ENCODE data around the gene ZDHHC7. TPM values are rescaled to one million over a fixed set of nuclear protein-coding genes. Genes with fewer than 3 reads are reported as not detected.
A peak's percentile ranks its signal among the peaks of the same experiment; 100 is the strongest.
"Not testable (repeated sequence)": the region's sequence is repeated elsewhere in the genome, so short reads cannot be mapped to it uniquely, and the experiment has no call there.

ZDHHC7 gene, protein sequence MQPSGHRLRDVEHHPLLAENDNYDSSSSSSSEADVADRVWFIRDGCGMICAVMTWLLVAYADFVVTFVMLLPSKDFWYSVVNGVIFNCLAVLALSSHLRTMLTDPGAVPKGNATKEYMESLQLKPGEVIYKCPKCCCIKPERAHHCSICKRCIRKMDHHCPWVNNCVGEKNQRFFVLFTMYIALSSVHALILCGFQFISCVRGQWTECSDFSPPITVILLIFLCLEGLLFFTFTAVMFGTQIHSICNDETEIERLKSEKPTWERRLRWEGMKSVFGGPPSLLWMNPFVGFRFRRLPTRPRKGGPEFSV
- 10 to 100 TPM; 30.5 to 33.7 TPM for total RNA-seq

- peak within 1 kb of the TSS; percentile 97 for H3K27ac Mint-ChIP-seq
- H3K4me1 Mint-ChIP-seq: peaks cover 17% of the 10 kb centered on the region
- H3K4me3 Mint-ChIP-seq: peak within 1 kb of the TSS; percentile 95
- no peaks in the 10 kb centered on the region for H3K9me3 Mint-ChIP-seq
- POLR2A ChIA-PET: interaction anchor here (0.6 to 4.2 kb wide), 11 partner anchors 9 to 1006 kb away, joined by 3 to 38 read pairs (median 4); partner anchors contain the start of gene KIAA0513
- ATAC-seq (ENCODE audit: low read depth) (peak; percentile 91), DNase-seq (peak; percentile 90)
- H3K36me3 Mint-ChIP-seq: peaks cover 6% of the 10 kb centered on the region
- no peaks in the 10 kb centered on the region for H3K27me3 Mint-ChIP-seq
Observed at GRCh38 chr16:85010931-85011845, at the start of gene ZDHHC7. ZDHHC7 (minus strand) TSS chr16:85011535; CDS start chr16:84990618, 20,917 bp downstream.

DNA sequence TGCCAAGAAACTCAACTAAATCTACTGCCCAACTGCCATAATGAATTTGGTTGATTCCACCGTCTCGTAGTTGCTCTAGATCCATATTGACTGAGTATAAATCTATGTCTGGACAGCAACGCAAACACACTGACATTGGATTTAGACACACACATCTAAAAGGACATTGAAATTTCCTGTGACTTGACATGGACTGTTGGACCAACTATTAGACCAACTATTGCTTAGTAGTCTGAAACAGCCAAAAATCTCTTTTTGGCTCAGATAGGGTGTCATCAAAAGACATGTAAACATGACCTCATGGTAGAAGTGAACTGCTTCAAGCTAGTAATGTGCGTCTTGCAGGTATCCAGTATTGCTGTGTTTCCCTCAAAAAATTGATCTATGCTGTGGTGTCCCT lies 47.6 kb upstream of the ZDHHC7 start:
- Mint-ChIP-seq H3K9me3 (no peaks in the 10 kb centered on the region), H3K4me1 (peaks cover 34% of the 10 kb centered on the region), H3K4me3 (no peak overlapping the region), H3K27ac (no peak overlapping the region), H3K36me3 (no peaks in the 10 kb centered on the region), H3K27me3 (no peaks in the 10 kb centered on the region)
- ATAC-seq (ENCODE audit: low read depth) (no peak), DNase-seq (no peak)
- POLR2A ChIA-PET: interaction anchor here (1.7 kb wide), 1 partner anchor 32 kb away, joined by 5 read pairs; the partner anchor contains the start of gene KIAA0513

- ATAC-seq (ENCODE audit: low read depth): no peak
- DNase-seq: no peak
- H3K9me3 Mint-ChIP-seq: no peaks in the 10 kb centered on the region
- POLR2A ChIA-PET: interaction anchor here (0.7 kb wide), 1 partner anchor 214 kb away, joined by 3 read pairs; no protein-coding TSS in a partner anchor
- H3K27ac Mint-ChIP-seq: peak overlapping the region; percentile 51
- no peaks in the 10 kb centered on the region for H3K36me3 Mint-ChIP-seq
- peaks cover 34% of the 10 kb centered on the region for H3K4me1 Mint-ChIP-seq
- H3K4me3 Mint-ChIP-seq: no peak overlapping the region
- H3K27me3 Mint-ChIP-seq: no peaks in the 10 kb centered on the region
Observed at GRCh38 chr16:85057948-85058347, 46.6 kb upstream of the ZDHHC7 start.

DNA sequence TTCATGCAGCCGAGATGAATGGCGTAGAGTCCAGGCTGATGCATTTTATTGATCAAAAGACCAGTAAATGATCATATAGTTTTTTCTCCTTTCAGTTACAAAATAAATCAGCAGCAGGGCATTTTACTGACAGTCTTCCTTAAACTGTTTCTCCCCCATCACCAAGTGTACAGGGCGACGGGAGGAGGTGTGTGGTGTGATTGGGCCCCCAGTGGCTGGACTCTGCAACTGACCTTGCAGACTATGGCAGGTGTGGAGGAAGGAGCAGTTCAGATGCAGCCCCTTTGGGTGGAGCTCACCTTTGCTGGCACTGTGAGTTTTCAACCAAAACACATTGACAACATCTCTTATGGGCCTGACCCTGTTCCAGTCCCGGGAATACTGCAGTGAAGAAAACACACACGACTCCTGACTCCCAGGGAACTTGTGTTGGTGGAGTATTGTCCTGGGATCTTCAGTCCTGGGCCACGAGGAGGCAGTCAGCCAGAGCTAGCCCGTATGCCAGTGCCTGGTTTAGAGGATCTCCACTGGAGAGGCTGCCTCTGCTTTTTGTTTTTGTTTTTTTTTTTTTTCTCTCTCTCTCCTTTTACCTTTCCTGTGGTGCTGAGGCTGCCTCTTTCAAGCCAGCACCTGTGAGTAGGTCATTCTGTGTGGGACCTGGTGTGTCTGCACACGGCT lies 46.0 kb upstream of the ZDHHC7 start:
- Mint-ChIP-seq H3K27ac (peak overlapping the region; percentile 98), H3K4me3 (peak overlapping the region; percentile 82), H3K4me1 (peaks cover 34% of the 10 kb centered on the region), H3K36me3 (no peaks in the 10 kb centered on the region), H3K9me3 (no peaks in the 10 kb centered on the region), H3K27me3 (no peaks in the 10 kb centered on the region)
- POLR2A ChIA-PET: interaction anchor here (0.7 to 2.7 kb wide), 2 partner anchors 30 to 214 kb away, joined by 3 to 34 read pairs; partner anchors contain the start of gene KIAA0513
- DNase-seq (no peak), ATAC-seq (ENCODE audit: low read depth) (no peak)

GRCh38 chr16:85056211-85056748 lies 44.9 kb upstream of the ZDHHC7 start:
- no peaks in the 10 kb centered on the region for H3K9me3 Mint-ChIP-seq

GRCh38 chr16:85055493-85056210 lies 44.3 kb upstream of the ZDHHC7 start:
- Mint-ChIP-seq H3K27ac (peak overlapping the region; percentile 98), H3K4me1 (peaks cover 31% of the 10 kb centered on the region), H3K4me3 (peak overlapping the region; percentile 82), H3K27me3 (no peaks in the 10 kb centered on the region), H3K36me3 (no peaks in the 10 kb centered on the region), H3K9me3 (no peaks in the 10 kb centered on the region)
- POLR2A ChIA-PET: interaction anchor here (0.6 to 2.7 kb wide), 8 partner anchors 8 to 57 kb away, joined by 3 to 34 read pairs (median 7); partner anchors contain the start of genes KIAA0513 and ZDHHC7
- ATAC-seq (ENCODE audit: low read depth): peak; percentile 97
- peak; percentile 69 for DNase-seq

More at GRCh38 chr16:85056211-85056748, 44.9 kb upstream of the ZDHHC7 start:
- DNase-seq: no peak
- POLR2A ChIA-PET: interaction anchor here (1.0 to 2.7 kb wide), 6 partner anchors 9 to 55 kb away, joined by 3 to 34 read pairs (median 12); partner anchors contain the start of genes KIAA0513 and ZDHHC7
- Mint-ChIP-seq H3K27ac (peak overlapping the region; percentile 98), H3K27me3 (no peaks in the 10 kb centered on the region), H3K4me3 (peak overlapping the region; percentile 82), H3K4me1 (peaks cover 32% of the 10 kb centered on the region), H3K36me3 (no peaks in the 10 kb centered on the region)
- no peak for ATAC-seq (ENCODE audit: low read depth)

DNA sequence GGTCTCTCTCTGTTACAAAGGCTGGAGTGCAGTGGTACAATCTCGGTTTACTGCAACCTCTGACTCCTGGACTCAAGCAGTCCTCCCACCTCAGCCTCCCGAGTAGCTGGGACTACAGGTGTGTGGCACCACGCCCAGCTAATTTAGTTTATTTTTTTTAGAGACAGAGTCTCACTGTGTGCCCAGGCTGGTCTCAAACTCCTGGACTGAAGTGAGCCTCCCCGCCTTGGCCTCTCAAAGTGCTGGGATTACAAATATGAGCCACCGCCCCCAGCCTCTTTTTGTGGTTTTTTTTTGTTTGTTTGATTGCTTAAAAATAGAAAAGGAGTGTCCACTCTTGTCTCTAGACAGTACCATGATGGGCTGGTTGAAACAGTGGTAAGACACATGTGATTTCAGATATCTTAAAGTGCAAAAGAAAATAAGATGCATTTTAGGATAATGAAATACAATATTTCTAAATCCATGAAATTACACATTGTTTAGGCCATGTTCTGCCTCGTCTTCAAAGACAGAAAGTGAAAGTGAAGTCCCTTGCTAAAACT lies 43.7 kb upstream of the ZDHHC7 start:
- no peaks in the 10 kb centered on the region for H3K27me3 Mint-ChIP-seq
- POLR2A ChIA-PET: interaction anchor here (1.5 to 2.7 kb wide), 5 partner anchors 8 to 43 kb away, joined by 3 to 34 read pairs (median 13); partner anchors contain the start of genes KIAA0513 and ZDHHC7
- H3K4me3 Mint-ChIP-seq: peak overlapping the region; percentile 82
- H3K27ac Mint-ChIP-seq: peak overlapping the region; percentile 98
- no peak for ATAC-seq (ENCODE audit: low read depth)
- no peak for DNase-seq
- no peaks in the 10 kb centered on the region for H3K9me3 Mint-ChIP-seq
- no peaks in the 10 kb centered on the region for H3K36me3 Mint-ChIP-seq
- H3K4me1 Mint-ChIP-seq: peaks cover 31% of the 10 kb centered on the region

DNA sequence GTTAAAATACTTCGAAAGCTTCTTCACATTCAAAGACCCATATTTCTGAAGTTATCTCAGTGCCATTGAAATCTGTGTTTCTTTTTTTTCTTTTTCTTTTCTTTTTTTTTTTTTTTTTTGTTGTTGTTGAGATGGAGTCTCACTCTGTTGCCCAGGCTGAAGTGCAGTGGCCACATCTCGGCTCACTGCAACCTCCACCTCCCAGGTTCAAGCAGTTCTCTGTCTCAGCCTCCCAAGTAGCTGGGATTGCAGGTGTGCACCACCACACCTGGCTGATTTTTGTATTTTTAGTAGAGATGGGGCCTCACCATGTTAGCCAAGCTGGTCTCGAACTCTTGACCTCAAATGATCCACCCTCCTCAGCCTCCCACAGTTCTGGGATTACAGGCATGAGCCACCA lies 43.0 kb upstream of the ZDHHC7 start:
- ATAC-seq (ENCODE audit: low read depth); H3K9me3 Mint-ChIP-seq; H3K27me3 Mint-ChIP-seq; H3K36me3 Mint-ChIP-seq; DNase-seq; H3K4me3 Mint-ChIP-seq: not testable (repeated sequence)
- POLR2A ChIA-PET: interaction anchor here (0.9 to 2.3 kb wide), 4 partner anchors 26 to 42 kb away, joined by 3 to 15 read pairs (median 4); partner anchors contain the start of genes KIAA0513 and ZDHHC7
- Mint-ChIP-seq H3K4me1 (peaks cover 31% of the 10 kb centered on the region), H3K27ac (peak overlapping the region; percentile 98)

DNA sequence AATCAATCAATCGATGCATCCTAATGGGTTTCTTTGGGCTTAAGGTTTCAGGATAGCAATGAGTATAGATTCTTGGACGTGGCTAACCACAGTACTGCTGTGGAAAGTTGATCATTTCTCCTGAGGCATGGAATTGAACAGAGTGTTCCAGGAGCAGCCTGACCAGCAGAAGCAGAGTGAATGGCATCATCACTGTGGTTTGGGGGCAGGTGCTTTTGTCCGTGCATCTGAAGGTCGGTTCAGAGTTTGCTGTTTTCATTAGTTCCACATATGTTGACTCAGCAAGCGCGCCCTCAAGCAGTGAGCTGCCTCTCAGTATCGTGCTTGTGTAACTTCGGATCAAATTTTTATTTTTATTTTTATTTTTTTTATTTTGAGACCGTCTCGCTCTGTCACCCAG lies 41.2 kb upstream of the ZDHHC7 start:
- POLR2A ChIA-PET: interaction anchor here (1.6 kb wide), 1 partner anchor 9 kb away, joined by 3 read pairs; no protein-coding TSS in a partner anchor
- Mint-ChIP-seq H3K27me3 (no peaks in the 10 kb centered on the region), H3K9me3 (no peaks in the 10 kb centered on the region), H3K4me1 (peaks cover 29% of the 10 kb centered on the region), H3K36me3 (no peaks in the 10 kb centered on the region), H3K4me3 (no peak overlapping the region), H3K27ac (no peak overlapping the region)
- DNase-seq (no peak), ATAC-seq (ENCODE audit: low read depth) (no peak)

DNA sequence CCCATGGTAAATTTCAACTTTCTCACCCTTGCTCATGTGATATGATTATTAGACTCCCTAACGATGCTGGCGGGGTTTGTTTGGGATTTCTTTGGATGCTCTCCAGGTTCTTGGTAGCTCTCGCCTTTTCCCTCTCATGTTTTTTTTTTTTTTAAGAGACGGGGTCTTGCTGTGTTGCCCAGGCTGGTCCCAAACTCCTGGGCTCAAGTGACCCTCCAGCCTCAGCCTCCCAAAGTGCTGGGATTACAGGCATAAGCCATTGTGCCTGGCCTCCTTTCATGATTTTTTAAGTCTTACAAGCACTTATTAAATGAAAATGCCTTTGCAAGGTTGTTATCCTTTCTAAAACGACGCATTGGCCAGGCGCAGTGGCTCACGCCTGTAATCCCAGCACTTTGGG lies 40.3 kb upstream of the ZDHHC7 start:
- DNase-seq (no peak), ATAC-seq (ENCODE audit: low read depth) (no peak)
- Mint-ChIP-seq H3K4me3 (no peak overlapping the region), H3K27me3 (no peaks in the 10 kb centered on the region), H3K4me1 (peaks cover 26% of the 10 kb centered on the region), H3K9me3 (no peaks in the 10 kb centered on the region), H3K27ac (no peak overlapping the region), H3K36me3 (peaks cover under 1% of the 10 kb centered on the region)
- POLR2A ChIA-PET: interaction anchor here (1.6 kb wide), 1 partner anchor 10 kb away, joined by 3 read pairs; no protein-coding TSS in a partner anchor

GRCh38 chr16:85051067-85051581 lies 39.8 kb upstream of the ZDHHC7 start:
- POLR2A ChIA-PET: interaction anchor here (1.6 kb wide), 1 partner anchor 10 kb away, joined by 3 read pairs; no protein-coding TSS in a partner anchor
- no peak for ATAC-seq (ENCODE audit: low read depth)

More at GRCh38 chr16:85051067-85051581, 39.8 kb upstream of the ZDHHC7 start:
- Mint-ChIP-seq H3K27ac (no peak overlapping the region), H3K4me3 (no peak overlapping the region), H3K9me3 (no peaks in the 10 kb centered on the region), H3K27me3 (no peaks in the 10 kb centered on the region), H3K36me3 (peaks cover 2% of the 10 kb centered on the region), H3K4me1 (peaks cover 22% of the 10 kb centered on the region)
- no peak for DNase-seq
